Glomerular visceral epithelial cell (primary cell): ENCODE data around the gene NDUFB2.
"Not testable (repeated sequence)": the region's sequence is repeated elsewhere in the genome, so short reads cannot be mapped to it uniquely, and the experiment has no call there.

ENCODE experiments used
- DNase-seq: peaks from one replicate; pipeline ENCODE4 v3.0.0-alpha.2; 2016; ENCODE audit errors: extremely low spot score

NDUFB2 gene

GRCh38 chr7:140734096-140734495 lies 37.6 kb downstream of the NDUFB2 start:
- no peak for DNase-seq

GRCh38 chr7:140734729-140735128 lies 38.2 kb downstream of the NDUFB2 start:
- no peak for DNase-seq

- no peak for DNase-seq
Observed at GRCh38 chr7:140738280-140738679, 41.8 kb downstream of the NDUFB2 start.

GRCh38 chr7:140743255-140743654 lies 46.7 kb downstream of the NDUFB2 start:
- not testable (repeated sequence) for DNase-seq

GRCh38 chr7:140744005-140744404 lies 47.5 kb downstream of the NDUFB2 start:
- DNase-seq = no peak

GRCh38 chr7:140745266-140746058 lies 49.0 kb downstream of the NDUFB2 start:
- DNase-seq = no peak

GRCh38 chr7:140746751-140747150 lies 50.2 kb downstream of the NDUFB2 start:
- DNase-seq = no peak

GRCh38 chr7:140752533-140752932 lies 56.0 kb downstream of the NDUFB2 start:
- no peak for DNase-seq

- no peak for DNase-seq
Observed at GRCh38 chr7:140754506-140754905, 58.0 kb downstream of the NDUFB2 start.
